ENCODE results near the gene RGS19.
"Not testable (repeated sequence)": the region's sequence is repeated elsewhere in the genome, so short reads cannot be mapped to it uniquely, and the experiment has no call there.

Gene RGS19

GRCh38 chr20:64079273-64080012 is at the start of gene RGS19:
Gene RGS19, minus strand, starts transcription at chr20:64079518. Its CDS starts 2,632 bp downstream, at chr20:64076886.
- H3K4me3 Mint-ChIP-seq: peak within 1 kb of the TSS; percentile 82
- no peaks in the 10 kb centered on the region for H3K36me3 Mint-ChIP-seq (ENCODE audit: low read depth)
- H3K27ac Mint-ChIP-seq: peak within 1 kb of the TSS; percentile 39
- no peak for TF ChIP-seq CTCF (IDR thresholded peaks at IDR 0.05)
- H3K27me3 Mint-ChIP-seq (ENCODE audit: low read depth, poor library complexity): peaks cover 33% of the 10 kb centered on the region
- H3K4me1 Mint-ChIP-seq: peaks cover 38% of the 10 kb centered on the region
- H3K9me3 Mint-ChIP-seq: no peaks in the 10 kb centered on the region
- peak; percentile 84 for DNase-seq

GRCh38 chr20:64123517-64123916 is 44.2 kb upstream of the RGS19 start:
- not testable (repeated sequence) for H3K4me1 Mint-ChIP-seq; DNase-seq; H3K36me3 Mint-ChIP-seq (ENCODE audit: low read depth); H3K4me3 Mint-ChIP-seq; H3K27ac Mint-ChIP-seq
- Mint-ChIP-seq H3K9me3 (peaks cover 19% of the 10 kb centered on the region), H3K27me3 (ENCODE audit: low read depth, poor library complexity) (peaks cover 41% of the 10 kb centered on the region)

GRCh38 chr20:64122927-64123326 is 43.6 kb upstream of the RGS19 start:
- not testable (repeated sequence) for H3K4me1 Mint-ChIP-seq; H3K27ac Mint-ChIP-seq; H3K4me3 Mint-ChIP-seq; H3K36me3 Mint-ChIP-seq (ENCODE audit: low read depth); DNase-seq
- H3K9me3 Mint-ChIP-seq: peaks cover 13% of the 10 kb centered on the region
- peaks cover 41% of the 10 kb centered on the region for H3K27me3 Mint-ChIP-seq (ENCODE audit: low read depth, poor library complexity)

- Mint-ChIP-seq H3K36me3 (ENCODE audit: low read depth) (no peaks in the 10 kb centered on the region), H3K27me3 (ENCODE audit: low read depth, poor library complexity) (peaks cover 41% of the 10 kb centered on the region), H3K9me3 (peaks cover 12% of the 10 kb centered on the region), H3K4me3 (no peak overlapping the region), H3K27ac (no peak overlapping the region), H3K4me1 (peaks cover 7% of the 10 kb centered on the region)
- no peak for DNase-seq
- no peak for TF ChIP-seq CTCF (IDR thresholded peaks at IDR 0.05)
Measured at GRCh38 chr20:64121586-64121985, 42.3 kb upstream of the RGS19 start.

GRCh38 chr20:64119681-64120341 is 40.5 kb upstream of the RGS19 start:
- Mint-ChIP-seq H3K4me3 (no peak overlapping the region), H3K4me1 (peaks cover 7% of the 10 kb centered on the region), H3K36me3 (ENCODE audit: low read depth) (no peaks in the 10 kb centered on the region), H3K9me3 (peaks cover 8% of the 10 kb centered on the region), H3K27ac (no peak overlapping the region), H3K27me3 (ENCODE audit: low read depth, poor library complexity) (peaks cover 41% of the 10 kb centered on the region)
- DNase-seq: no peak
- TF ChIP-seq CTCF (IDR thresholded peaks at IDR 0.05): no peak

GRCh38 chr20:64119301-64119680 is 40.0 kb upstream of the RGS19 start:
- H3K4me1 Mint-ChIP-seq: peaks cover 7% of the 10 kb centered on the region
- no peak for DNase-seq
- no peak for TF ChIP-seq CTCF (IDR thresholded peaks at IDR 0.05)
- peaks cover 44% of the 10 kb centered on the region for H3K27me3 Mint-ChIP-seq (ENCODE audit: low read depth, poor library complexity)
- peaks cover 8% of the 10 kb centered on the region for H3K9me3 Mint-ChIP-seq
- no peak overlapping the region for H3K4me3 Mint-ChIP-seq
- no peak overlapping the region for H3K27ac Mint-ChIP-seq
- H3K36me3 Mint-ChIP-seq (ENCODE audit: low read depth): no peaks in the 10 kb centered on the region

- DNase-seq; H3K4me1 Mint-ChIP-seq; H3K27ac Mint-ChIP-seq; H3K9me3 Mint-ChIP-seq; H3K36me3 Mint-ChIP-seq (ENCODE audit: low read depth); H3K4me3 Mint-ChIP-seq: not testable (repeated sequence)
- peaks cover 29% of the 10 kb centered on the region for H3K27me3 Mint-ChIP-seq (ENCODE audit: low read depth, poor library complexity)
Measured at GRCh38 chr20:64117432-64117777, 38.1 kb upstream of the RGS19 start.

All from nephron progenitor cell (in vitro differentiated cells).